ENCODE data around the gene CIROP.

CIROP gene

GRCh38 chr14:23055621-23056144, 49.1 kb downstream of the CIROP start:
- POLR2A ChIA-PET = interaction anchor here (1.4 kb wide), 1 partner anchor 62 kb away, joined by 4 read pairs; no protein-coding TSS in a partner anchor
- TF ChIP-seq, protein P1, sequence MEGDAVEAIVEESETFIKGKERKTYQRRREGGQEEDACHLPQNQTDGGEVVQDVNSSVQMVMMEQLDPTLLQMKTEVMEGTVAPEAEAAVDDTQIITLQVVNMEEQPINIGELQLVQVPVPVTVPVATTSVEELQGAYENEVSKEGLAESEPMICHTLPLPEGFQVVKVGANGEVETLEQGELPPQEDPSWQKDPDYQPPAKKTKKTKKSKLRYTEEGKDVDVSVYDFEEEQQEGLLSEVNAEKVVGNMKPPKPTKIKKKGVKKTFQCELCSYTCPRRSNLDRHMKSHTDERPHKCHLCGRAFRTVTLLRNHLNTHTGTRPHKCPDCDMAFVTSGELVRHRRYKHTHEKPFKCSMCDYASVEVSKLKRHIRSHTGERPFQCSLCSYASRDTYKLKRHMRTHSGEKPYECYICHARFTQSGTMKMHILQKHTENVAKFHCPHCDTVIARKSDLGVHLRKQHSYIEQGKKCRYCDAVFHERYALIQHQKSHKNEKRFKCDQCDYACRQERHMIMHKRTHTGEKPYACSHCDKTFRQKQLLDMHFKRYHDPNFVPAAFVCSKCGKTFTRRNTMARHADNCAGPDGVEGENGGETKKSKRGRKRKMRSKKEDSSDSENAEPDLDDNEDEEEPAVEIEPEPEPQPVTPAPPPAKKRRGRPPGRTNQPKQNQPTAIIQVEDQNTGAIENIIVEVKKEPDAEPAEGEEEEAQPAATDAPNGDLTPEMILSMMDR (IDR thresholded peaks at IDR 0.05; ENCODE audit: insufficient read depth, low read length, missing control alignments) = no peak
- no peak for DNase-seq (ENCODE audit: low read depth, low spot score)

GRCh38 chr14:23055147-23055550, 49.6 kb downstream of the CIROP start:
- ChIA-PET POLR2A (interaction anchor here (1.4 kb wide), 1 partner anchor 61 kb away, joined by 4 read pairs; no protein-coding TSS in a partner anchor), CTCF (interaction anchor here (0.7 to 31.7 kb wide), 20 partner anchors 8 to 499 kb away, joined by 3 to 1423 read pairs (median 10); partner anchors contain the start of genes ACIN1, AJUBA, C14orf119 and PSMB11)
- DNase-seq (ENCODE audit: low read depth, low spot score) = no peak
- TF ChIP-seq, protein P1 (IDR thresholded peaks at IDR 0.05; ENCODE audit: insufficient read depth, low read length, missing control alignments) = no peak
- no peak overlapping the region for H3K4me3 ChIP-seq (ENCODE audit: low read depth, low read length)

More at GRCh38 chr14:23055621-23056144, 49.1 kb downstream of the CIROP start:
- CTCF ChIA-PET = interaction anchor here (0.7 to 31.7 kb wide), 22 partner anchors 9 to 500 kb away, joined by 3 to 1423 read pairs (median 7); partner anchors contain the start of genes ACIN1, AJUBA, C14orf119 and PSMB11
- no peak overlapping the region for H3K4me3 ChIP-seq (ENCODE audit: low read depth, low read length)

GRCh38 chr14:23054000-23054811, 50.6 kb downstream of the CIROP start:
- TF ChIP-seq, protein P1 (IDR thresholded peaks at IDR 0.05; ENCODE audit: insufficient read depth, low read length, missing control alignments) = peak; percentile 18
- CTCF ChIA-PET = interaction anchor here (0.5 to 31.7 kb wide), 9 partner anchors 8 to 483 kb away, joined by 3 to 1423 read pairs (median 9); partner anchors contain the start of genes AJUBA and PSMB11
- no peak for DNase-seq (ENCODE audit: low read depth, low spot score)
- POLR2A ChIA-PET = no interaction called here
- H3K4me3 ChIP-seq (ENCODE audit: low read depth, low read length) = no peak overlapping the region

DNA sequence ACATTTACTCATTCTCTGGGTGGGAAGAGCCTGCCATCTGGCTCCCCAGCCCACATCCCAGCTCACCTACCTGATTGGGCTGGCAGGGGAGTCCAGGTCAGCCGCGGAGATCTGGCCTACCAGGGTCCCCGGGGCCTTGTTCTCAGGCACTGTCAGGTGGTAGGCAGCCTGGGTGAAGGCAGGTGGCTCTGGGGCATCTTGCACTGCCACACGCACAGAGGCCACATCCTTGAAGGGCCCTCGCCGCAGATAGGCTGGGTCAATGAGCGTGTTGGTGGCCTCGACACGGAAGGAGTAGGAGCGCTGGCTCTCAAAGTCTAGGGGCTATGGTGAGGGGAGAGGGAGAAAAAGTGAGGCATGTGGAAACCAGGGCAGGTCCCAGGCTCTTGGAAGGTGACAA, 51.4 kb downstream of the CIROP start:
- ChIA-PET POLR2A (no interaction called here), CTCF (interaction anchor here (0.5 to 31.7 kb wide), 7 partner anchors 9 to 482 kb away, joined by 3 to 1423 read pairs (median 37); partner anchors contain the start of genes AJUBA and PSMB11)
- TF ChIP-seq, protein P1 (IDR thresholded peaks at IDR 0.05; ENCODE audit: insufficient read depth, low read length, missing control alignments) = no peak
- DNase-seq (ENCODE audit: low read depth, low spot score) = no peak
- no peak overlapping the region for H3K4me3 ChIP-seq (ENCODE audit: low read depth, low read length)

- TF ChIP-seq, protein P1 (IDR thresholded peaks at IDR 0.05; ENCODE audit: insufficient read depth, low read length, missing control alignments) = no peak
- H3K4me3 ChIP-seq (ENCODE audit: low read depth, low read length) = no peak overlapping the region
- no peak for DNase-seq (ENCODE audit: low read depth, low spot score)
- ChIA-PET CTCF (interaction anchor here (0.6 to 31.7 kb wide), 8 partner anchors 10 to 496 kb away, joined by 3 to 1423 read pairs (median 23); partner anchors contain the start of genes AJUBA and PSMB11), POLR2A (no interaction called here)
Measured at GRCh38 chr14:23052671-23053070, 52.1 kb downstream of the CIROP start.

DNA sequence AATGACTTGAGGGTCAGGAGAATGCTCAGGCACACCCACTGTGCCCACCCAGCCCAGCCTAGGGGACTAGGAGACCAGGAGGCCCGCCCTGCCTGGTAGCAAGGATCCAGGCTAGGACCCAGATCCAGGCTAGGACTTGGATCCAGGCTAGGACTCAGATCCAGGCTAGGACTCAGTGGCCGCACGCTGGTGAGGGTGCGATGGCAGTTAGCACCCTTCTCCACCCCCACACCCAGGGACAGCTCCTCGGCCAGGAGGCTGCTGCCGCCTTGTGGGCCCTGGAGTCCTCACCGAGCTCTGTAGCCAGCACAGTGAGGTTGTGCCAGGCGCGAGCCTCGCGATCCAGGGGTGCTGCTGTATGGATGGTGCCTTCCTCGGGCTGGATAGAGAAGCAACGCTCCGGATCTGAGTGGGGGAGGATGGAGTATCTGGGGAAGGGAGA, 52.6 kb downstream of the CIROP start:
- no peak overlapping the region for H3K4me3 ChIP-seq (ENCODE audit: low read depth, low read length)
- POLR2A ChIA-PET = no interaction called here
- CTCF ChIA-PET = interaction anchor here (0.6 to 31.7 kb wide), 9 partner anchors 8 to 495 kb away, joined by 3 to 1423 read pairs (median 9); partner anchors contain the start of genes AJUBA and PSMB11
- DNase-seq (ENCODE audit: low read depth, low spot score) = no peak
- TF ChIP-seq, protein P1 (IDR thresholded peaks at IDR 0.05; ENCODE audit: insufficient read depth, low read length, missing control alignments) = peak; percentile 9

Data from AG04449 (cell line).